HFFc6 (cell line): ENCODE results near the gene CLK4. TPM values are rescaled to one million over a fixed set of nuclear protein-coding genes. Genes with fewer than 3 reads are reported as not detected.

ENCODE experiments used
- DNase-seq: peaks from one replicate; pipeline ENCODE4 v3.0.0-alpha.2; 2018
- H3K27ac Mint-ChIP-seq: 2 replicates; pipeline ENCODE4 v1.8.0; 2020; ENCODE audit warnings: mild to moderate bottlenecking, mixed read lengths
- H3K27me3 Mint-ChIP-seq: 2 replicates; pipeline ENCODE4 v1.8.0; 2021; ENCODE audit warnings: mild to moderate bottlenecking, moderate library complexity, mixed read lengths; ENCODE audit not compliant: insufficient read depth
- H3K36me3 Mint-ChIP-seq: 2 replicates; pipeline ENCODE4 v1.8.0; 2021; ENCODE audit warnings: low read depth, mixed read lengths
- H3K4me1 Mint-ChIP-seq: 2 replicates; pipeline ENCODE4 v1.8.0; 2020; ENCODE audit warnings: low read depth, mixed read lengths
- H3K4me3 Mint-ChIP-seq: 2 replicates; pipeline ENCODE4 v1.8.0; 2020; ENCODE audit warnings: mild to moderate bottlenecking, moderate library complexity, mixed read lengths
- H3K9me3 Mint-ChIP-seq: 2 replicates; pipeline ENCODE4 v1.8.0; 2020; ENCODE audit warnings: mild to moderate bottlenecking, mixed read lengths
- total RNA-seq, 6 experiments: library from RNA; stranded (reverse); fragmentation: NEBNext Ultra II Directional; extraction: Animal tissue kit (Norgen Biotek cat#: 25700); gene quantifications; 2 replicates in 1 of 6; 3 replicates in 5 of 6; pipeline ENCODE4 v1.2.3, GENCODE V29; 2021
- TF ChIP-seq, protein P1 (sequence below): fragments of 200-600 bp; sonication (generic); IDR thresholded peaks from 2 replicates; pipeline ENCODE4 v1.5.0; 2021; ENCODE audit warnings: antibody characterized with exemption, mild to moderate bottlenecking

The CLK4 gene
- total RNA-seq, 6 experiments from 2014 or later, result 8.5 to 11.7 (median 8.8) TPM

DNA sequence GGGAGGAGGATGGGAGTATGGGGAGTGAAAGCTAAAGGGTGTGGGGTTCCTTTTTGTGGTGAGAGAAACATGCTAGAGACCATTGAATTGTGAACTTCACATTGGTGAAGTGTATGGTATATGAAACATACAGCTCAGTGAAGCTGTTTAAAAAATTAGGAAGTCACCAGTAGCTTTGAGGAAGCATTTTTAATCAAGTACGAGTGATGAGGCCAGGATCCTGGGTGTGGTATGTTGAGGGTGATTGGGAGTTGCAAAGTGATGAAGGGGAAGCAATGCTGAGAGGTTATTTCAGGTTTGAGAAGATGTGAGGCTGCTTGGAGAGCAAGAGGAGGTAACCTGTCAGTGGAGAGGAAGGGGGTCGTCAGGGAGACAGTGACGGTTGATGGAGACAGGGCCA lies 22.7 kb upstream of the CLK4 start:
- Mint-ChIP-seq H3K27ac (no peak overlapping the region), H3K27me3 (no peaks in the 10 kb centered on the region), H3K9me3 (peaks cover 17% of the 10 kb centered on the region), H3K4me1 (peaks cover 5% of the 10 kb centered on the region), H3K4me3 (no peak overlapping the region), H3K36me3 (no peaks in the 10 kb centered on the region)
- TF ChIP-seq, protein P1, sequence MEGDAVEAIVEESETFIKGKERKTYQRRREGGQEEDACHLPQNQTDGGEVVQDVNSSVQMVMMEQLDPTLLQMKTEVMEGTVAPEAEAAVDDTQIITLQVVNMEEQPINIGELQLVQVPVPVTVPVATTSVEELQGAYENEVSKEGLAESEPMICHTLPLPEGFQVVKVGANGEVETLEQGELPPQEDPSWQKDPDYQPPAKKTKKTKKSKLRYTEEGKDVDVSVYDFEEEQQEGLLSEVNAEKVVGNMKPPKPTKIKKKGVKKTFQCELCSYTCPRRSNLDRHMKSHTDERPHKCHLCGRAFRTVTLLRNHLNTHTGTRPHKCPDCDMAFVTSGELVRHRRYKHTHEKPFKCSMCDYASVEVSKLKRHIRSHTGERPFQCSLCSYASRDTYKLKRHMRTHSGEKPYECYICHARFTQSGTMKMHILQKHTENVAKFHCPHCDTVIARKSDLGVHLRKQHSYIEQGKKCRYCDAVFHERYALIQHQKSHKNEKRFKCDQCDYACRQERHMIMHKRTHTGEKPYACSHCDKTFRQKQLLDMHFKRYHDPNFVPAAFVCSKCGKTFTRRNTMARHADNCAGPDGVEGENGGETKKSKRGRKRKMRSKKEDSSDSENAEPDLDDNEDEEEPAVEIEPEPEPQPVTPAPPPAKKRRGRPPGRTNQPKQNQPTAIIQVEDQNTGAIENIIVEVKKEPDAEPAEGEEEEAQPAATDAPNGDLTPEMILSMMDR, result no peak
- no peak for DNase-seq

DNA sequence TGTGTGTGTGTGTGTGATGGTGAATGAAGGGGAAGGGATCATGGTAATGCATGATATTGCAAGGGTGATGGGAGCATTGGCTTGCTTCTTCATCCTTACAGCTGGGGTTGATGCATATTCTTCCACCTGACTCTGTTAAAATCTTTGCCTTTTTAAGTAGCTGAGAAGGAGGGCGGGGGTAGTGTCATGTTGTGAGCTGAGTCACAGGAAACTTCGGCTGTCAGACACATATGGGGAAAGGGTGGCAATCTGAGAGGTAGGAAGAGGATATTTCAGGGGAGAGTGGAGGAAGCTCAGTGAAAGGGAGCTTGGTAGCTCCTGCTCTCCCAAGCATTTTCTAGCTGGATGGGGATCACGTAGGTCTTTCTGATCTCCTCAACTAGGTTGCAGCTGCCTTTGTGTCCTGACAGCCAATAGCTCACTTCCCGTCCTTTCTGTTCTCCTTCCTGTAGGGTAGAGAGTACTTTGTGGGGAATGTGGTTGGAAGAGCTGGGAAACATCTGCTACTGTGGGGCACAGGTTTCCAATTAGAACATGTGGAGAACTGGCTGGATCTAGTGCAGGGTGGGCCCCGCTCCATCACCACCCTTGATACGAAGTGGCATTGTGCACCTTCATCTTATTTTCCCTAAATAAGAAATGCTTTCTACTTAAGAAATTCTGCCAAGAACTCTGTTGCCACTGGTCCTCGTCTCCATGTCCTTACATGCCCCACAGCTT lies 18.1 kb upstream of the CLK4 start:
- Mint-ChIP-seq H3K4me1 (peaks cover 37% of the 10 kb centered on the region), H3K27ac (no peak overlapping the region), H3K27me3 (no peaks in the 10 kb centered on the region), H3K9me3 (peaks cover 10% of the 10 kb centered on the region), H3K4me3 (no peak overlapping the region), H3K36me3 (no peaks in the 10 kb centered on the region)
- no peak for DNase-seq
- TF ChIP-seq, protein P1, result no peak

DNA sequence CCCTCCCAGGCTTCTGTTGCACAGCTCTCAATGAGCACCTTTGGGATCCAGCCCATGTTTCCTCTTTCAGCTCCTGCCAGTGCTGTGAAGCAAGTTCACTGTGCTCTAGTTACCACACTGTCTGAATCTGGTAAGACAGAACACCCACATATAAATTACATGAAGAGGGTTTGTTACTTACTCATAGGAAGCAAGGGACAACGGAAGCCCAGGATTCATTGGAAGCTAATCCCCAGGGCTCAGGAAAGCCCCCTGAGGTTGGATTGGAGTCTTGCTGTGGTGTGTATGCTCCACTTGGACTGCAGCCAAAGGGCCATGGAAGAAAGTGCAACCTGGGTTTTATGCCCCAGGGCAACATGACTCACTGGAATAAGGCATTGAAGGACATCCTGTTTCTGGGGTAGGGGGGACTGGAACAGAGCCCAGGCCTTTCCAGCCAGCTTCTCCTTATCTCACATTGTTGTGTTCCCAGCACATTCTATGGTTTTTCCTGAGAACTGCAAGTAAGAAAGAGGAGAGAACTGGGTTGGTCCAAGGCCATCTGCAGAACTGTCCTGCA lies 15.6 kb upstream of the CLK4 start:
- Mint-ChIP-seq H3K36me3 (no peaks in the 10 kb centered on the region), H3K4me1 (peaks cover 37% of the 10 kb centered on the region), H3K27ac (peak overlapping the region; percentile 32), H3K27me3 (peaks cover under 1% of the 10 kb centered on the region; the same call in 1 of the 2 replicates), H3K4me3 (peak overlapping the region; percentile 25; the same call in 1 of the 2 replicates), H3K9me3 (no peaks in the 10 kb centered on the region)
- TF ChIP-seq, protein P1, result no peak
- peak; percentile 91 for DNase-seq

DNA sequence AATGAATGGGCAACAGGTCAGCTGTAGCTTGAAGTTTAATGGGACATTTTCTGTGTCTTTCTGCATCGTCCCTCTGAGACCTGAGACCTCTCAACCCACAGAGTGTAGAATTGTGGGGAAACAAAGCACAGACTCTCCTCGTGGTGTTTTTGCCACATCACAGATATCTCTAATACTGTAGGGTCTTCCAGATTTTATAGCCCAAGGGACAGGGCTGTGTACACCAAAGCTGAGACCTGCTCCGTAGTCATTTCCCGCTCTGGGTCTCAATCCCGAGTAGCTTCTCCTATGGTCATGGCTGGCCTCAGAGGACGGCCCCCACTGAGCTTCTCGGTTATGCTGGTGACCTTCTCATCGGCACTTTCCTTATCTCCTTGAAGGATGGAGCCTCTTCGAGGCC lies 14.9 kb upstream of the CLK4 start:
- Mint-ChIP-seq H3K4me1 (peaks cover 37% of the 10 kb centered on the region), H3K27me3 (peaks cover 1% of the 10 kb centered on the region; the same call in 1 of the 2 replicates), H3K9me3 (no peaks in the 10 kb centered on the region), H3K27ac (0 out of 2 replicates have a peak overlapping the region, but pooled peaks have one; percentile 32), H3K36me3 (no peaks in the 10 kb centered on the region), H3K4me3 (no peak overlapping the region; the same call in 1 of the 2 replicates)
- no peak for DNase-seq
- TF ChIP-seq, protein P1, result no peak

DNA sequence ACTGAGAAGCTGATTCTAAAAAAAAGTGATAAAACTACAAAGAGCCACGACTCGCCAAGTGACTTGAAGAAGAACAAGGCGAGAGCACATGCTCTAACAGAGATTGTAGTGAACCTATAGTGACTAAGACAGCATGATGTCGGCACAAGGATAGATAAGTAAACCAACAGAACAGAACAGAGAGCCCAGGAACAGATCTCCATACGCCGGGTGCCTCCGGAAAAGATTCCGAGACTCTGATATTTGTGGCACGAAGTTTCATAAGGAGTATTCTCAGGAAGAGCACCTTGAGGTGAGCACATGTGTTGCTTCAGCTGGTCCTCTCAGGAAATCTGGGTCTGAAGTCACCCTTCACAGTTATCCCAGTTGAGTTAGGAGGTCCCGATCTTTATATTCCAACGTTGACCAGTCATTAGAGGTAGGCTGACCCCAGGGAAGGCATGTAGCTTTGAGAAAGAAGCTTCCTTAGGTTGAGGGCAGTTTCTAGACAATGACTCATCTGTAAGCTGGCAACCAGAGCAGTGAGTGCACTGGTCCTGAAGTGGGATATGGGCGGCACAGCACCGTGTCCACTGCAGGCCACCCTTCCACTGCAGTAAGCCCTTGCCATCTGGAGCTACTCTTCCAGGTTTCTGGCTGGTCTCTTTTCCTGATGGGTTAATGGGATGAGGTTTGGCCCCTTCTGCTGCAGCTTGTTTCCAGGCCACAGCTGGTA lies 13.6 kb upstream of the CLK4 start:
- no peak overlapping the region for H3K4me3 Mint-ChIP-seq
- no peak overlapping the region for H3K27ac Mint-ChIP-seq
- TF ChIP-seq, protein P1, result no peak
- H3K36me3 Mint-ChIP-seq, result no peaks in the 10 kb centered on the region
- H3K4me1 Mint-ChIP-seq, result peaks cover 37% of the 10 kb centered on the region
- no peaks in the 10 kb centered on the region for H3K9me3 Mint-ChIP-seq
- DNase-seq, result no peak
- peaks cover 1% of the 10 kb centered on the region; the same call in 1 of the 2 replicates for H3K27me3 Mint-ChIP-seq
